HepG2 (cell line): ENCODE results near the gene TRMU. TPM values are rescaled to one million over a fixed set of nuclear protein-coding genes. Genes with fewer than 3 reads are reported as not detected.

Experiments
- ATAC-seq: fragments of 200-7000 bp; cut with Tn5 transposase; 3 replicates; pipeline ENCODE4 v1.9.1; 2020; ENCODE audit warnings: mild to moderate bottlenecking, moderate library complexity
- BruUV-seq: library from RNA; stranded (reverse); fragments of 400-500 nt; replicated peaks from 2 replicates; lab custom pipeline; 2021; lab: Mats Ljungman, UMichigan
- CTCF ChIA-PET: fragments of 300-600 bp; formaldehyde crosslinking; extraction: SDS; loops from one replicate; lab custom pipeline; 2021; ENCODE audit warnings: low total read pairs, inconsistent platforms, low intra/inter-chr PET ratio; lab: Yijun Ruan, JAX
- POLR2A ChIA-PET: fragments of 350-600 bp; sonication (Branson Sonifier 250); formaldehyde crosslinking; loops from one replicate; lab custom pipeline; 2020; ENCODE audit warnings: antibody characterized with exemption, inconsistent platforms; lab: Yijun Ruan, JAX
- DNase-seq: peaks from one replicate; pipeline ENCODE4 v3.0.0-alpha.2; 2015; ENCODE audit warnings: low spot score
- FAIRE-seq: peaks from 3 replicates; lab custom pipeline; 2011; peaks lifted over from hg19 to GRCh38; lab: Jason Lieb, UNC
- H2AFZ ChIP-seq: one replicate; pipeline ENCODE4 v1.6.1; 2011; ENCODE audit warnings: low read length, inconsistent platforms
- H3K27ac ChIP-seq: fragments of 300-600 bp; 3 replicates; pipeline ENCODE4 v1.8.0; 2011; ENCODE audit warnings: mixed run types, mild to moderate bottlenecking, mixed read lengths, low read length, inconsistent platforms; ENCODE audit not compliant: insufficient read depth; ENCODE audit errors: extremely low read length
- H3K27me3 ChIP-seq, 2 experiments: fragments of 200-600 bp in 1 of 2; 2 replicates in 1 of 2; 3 replicates in 1 of 2; pipeline versions ENCODE4 v1.6.0 to v1.8.0; 2011; ENCODE audit warnings: low read length in 2 of 2, mild to moderate bottlenecking in 2 of 2, moderate library complexity in 2 of 2, inconsistent platforms in 1 of 2; ENCODE audit not compliant: insufficient read depth in 2 of 2, control insufficient read depth in 1 of 2
- H3K36me3 ChIP-seq, 2 experiments: fragments of 200-600 bp in 1 of 2; replicated peaks in 1 of 2; 2 replicates in 1 of 2; 3 replicates in 1 of 2; pipeline versions ENCODE4 v1.5.1 to v1.8.0; 2011; ENCODE audit warnings: low read length in 2 of 2, inconsistent platforms in 1 of 2; ENCODE audit not compliant: insufficient read depth in 2 of 2, control insufficient read depth in 1 of 2
- H3K4me1 ChIP-seq: 2 replicates; pipeline ENCODE4 v1.5.1; 2012; ENCODE audit warnings: low read length, inconsistent platforms; ENCODE audit not compliant: insufficient read depth
- H3K4me2 ChIP-seq: 2 replicates; pipeline ENCODE4 v1.6.0; 2011; ENCODE audit warnings: low read depth, low read length, inconsistent platforms
- H3K4me3 ChIP-seq, 3 experiments: fragments of 200-600 bp in 1 of 3; sonication (generic), shearing (Covaris generic) in 1 of 3; replicated peaks in 1 of 3; 2 replicates each; pipeline ENCODE4 v1.5.1; 2011 to 2016; ENCODE audit warnings: low read length in 3 of 3, inconsistent platforms in 2 of 3, low read depth in 2 of 3, mild to moderate bottlenecking in 2 of 3, control low read depth in 1 of 3, mixed read lengths in 1 of 3; ENCODE audit not compliant: insufficient read depth in 1 of 3
- H3K79me2 ChIP-seq: one replicate; pipeline ENCODE4 v1.6.1; 2011; ENCODE audit warnings: low read length, inconsistent platforms; ENCODE audit not compliant: insufficient read depth
- H3K9ac ChIP-seq: 2 replicates; pipeline ENCODE4 v1.6.0; 2011; ENCODE audit warnings: mild to moderate bottlenecking, low read depth, low read length, inconsistent platforms; ENCODE audit not compliant: insufficient read depth
- H3K9me3 ChIP-seq: 2 replicates; pipeline ENCODE4 v1.5.1; 2012; ENCODE audit warnings: mild to moderate bottlenecking, low read length
- H4K20me1 ChIP-seq: 2 replicates; pipeline ENCODE4 v1.6.0; 2011; ENCODE audit warnings: inconsistent platforms, mild to moderate bottlenecking, low read length, moderate library complexity; ENCODE audit not compliant: insufficient read depth
- IRF2 ChIP-seq: IDR thresholded peaks from 2 replicates; pipeline ENCODE4 v1.6.1; 2018; ENCODE audit warnings: missing genetic modification reagents, missing compliant biosample characterization
- NAIF1 ChIP-seq: sonication (generic); formaldehyde crosslinking; IDR thresholded peaks from 2 replicates; pipeline ENCODE4 v1.5.0; 2020; ENCODE audit warnings: mild to moderate bottlenecking, missing genetic modification reagents, borderline replicate concordance
- NFYB ChIP-seq: sonication (generic); formaldehyde crosslinking; IDR thresholded peaks from 2 replicates; pipeline ENCODE4 v1.4.0; 2020; ENCODE audit warnings: missing genetic modification reagents
- NONO ChIP-seq, 2 experiments: fragments of 450-650 bp in 1 of 2; sonication (generic) in 1 of 2; formaldehyde crosslinking in 1 of 2; IDR thresholded peaks in 1 of 2; conservative IDR thresholded peaks in 1 of 2; 2 replicates each; pipeline versions ENCODE4 v1.6.1 to v1.8.0; 2017 to 2022; ENCODE audit warnings: mild to moderate bottlenecking in 1 of 2, missing genetic modification reagents in 1 of 2, moderate library complexity in 1 of 2
- NR1H2 ChIP-seq: sonication (generic); formaldehyde crosslinking; IDR thresholded peaks from 2 replicates; pipeline ENCODE4 v1.8.1; 2022; ENCODE audit warnings: low read depth, missing genetic modification reagents, borderline replicate concordance
- NR2C2 ChIP-seq: sonication (generic); formaldehyde crosslinking; IDR thresholded peaks from 2 replicates; pipeline ENCODE4 v1.4.0; 2020; ENCODE audit warnings: missing genetic modification reagents, mild to moderate bottlenecking, moderate library complexity, borderline replicate concordance
- SMAD1 ChIP-seq: sonication (generic); formaldehyde crosslinking; IDR thresholded peaks from 2 replicates; pipeline ENCODE4 v1.4.0; 2020; ENCODE audit warnings: missing genetic modification reagents, low read depth, mild to moderate bottlenecking, borderline replicate concordance
- SMAD3 ChIP-seq: sonication (generic); formaldehyde crosslinking; IDR thresholded peaks from 2 replicates; pipeline ENCODE4 v1.4.0; 2020; ENCODE audit warnings: missing genetic modification reagents
- TFE3 ChIP-seq: IDR thresholded peaks from 2 replicates; pipeline ENCODE4 v1.6.1; 2016
- THAP11 ChIP-seq: IDR thresholded peaks from 2 replicates; pipeline ENCODE4 v1.6.1; 2016; ENCODE audit warnings: missing biosample characterization, missing genetic modification reagents
- ZKSCAN1 ChIP-seq: fragments of 150-350 bp; IDR thresholded peaks from 2 replicates; pipeline ENCODE4 v1.6.1; 2014; ENCODE audit warnings: low read length
- ZNF282 ChIP-seq: fragments of 450-650 bp; IDR thresholded peaks from 2 replicates; pipeline ENCODE4 v1.6.1; 2018; ENCODE audit not compliant: partially characterized antibody
- ZNF451 ChIP-seq: sonication (generic); formaldehyde crosslinking; IDR thresholded peaks from 2 replicates; pipeline ENCODE4 v1.5.0; 2020; ENCODE audit warnings: mild to moderate bottlenecking, missing genetic modification reagents
- ZNF557 ChIP-seq: sonication (generic); formaldehyde crosslinking; IDR thresholded peaks from 2 replicates; pipeline ENCODE4 v1.4.0; 2020; ENCODE audit warnings: missing genetic modification reagents
- ZSCAN9 ChIP-seq: IDR thresholded peaks from 2 replicates; pipeline ENCODE4 v1.6.1; 2016; ENCODE audit warnings: borderline replicate concordance
- WGBS: methylation state at CpG from one replicate; pipeline ENCODE4 v1.1.6; 2017; ENCODE audit warnings: low lambda C conversion rate; 5-methylcytosine and 5-hydroxymethylcytosine counted together
- in situ Hi-C: cut with HindIII; loops from 2 replicates; pipeline ENCODE4 v1.10.0; 2017; ENCODE audit warnings: low pct_unique_long_range_greater_than_20kb; ENCODE audit not compliant: extremely low pct_ligation_motif_present
- intact Hi-C: fragments of 100-400 bp; cut with micrococcal nuclease; formaldehyde crosslinking; loops from one replicate; pipeline ENCODE4 v1.10.0; 2022; ENCODE audit not compliant: unreplicated experiment
- polyA plus RNA-seq, 8 experiments: library from polyadenylated mRNA; depleted of rRNA in 3 of 8; stranded (reverse) in 7 of 8; unstranded in 1 of 8; fragments of >200 nt; fragmentation: Illumina TruSeq in 4 of 8; extraction: Trizol in 4 of 8; gene quantifications; 2 replicates each; pipeline versions ENCODE4 v1.2.1 to v1.2.3, GENCODE V29; 2011 to 2016; ENCODE audit warnings: low read depth in 4 of 8, missing spikeins in 1 of 8, mixed read lengths in 1 of 8; ENCODE audit not compliant: insufficient read depth in 1 of 8
- total RNA-seq, 5 experiments: library from RNA; depleted of rRNA; stranded (reverse); fragments of >200 nt; fragmentation: Illumina TruSeq; extraction: Trizol; gene quantifications; 2 replicates each; pipeline ENCODE4 v1.2.3, GENCODE V29; 2016; ENCODE audit warnings: low read depth in 1 of 5
- TF ChIP-seq, protein P1 (sequence below): sonication (generic); formaldehyde crosslinking; IDR thresholded peaks from 2 replicates; pipeline ENCODE4 v1.4.0; 2020; ENCODE audit warnings: missing genetic modification reagents, mild to moderate bottlenecking, borderline replicate concordance

The TRMU gene
- total and polyA plus RNA-seq, 2 of the 13 experiments (the other 11 are each of a cell fraction or from before 2014, with no cell fraction given), result 31.0 to 50.2 TPM

DNA sequence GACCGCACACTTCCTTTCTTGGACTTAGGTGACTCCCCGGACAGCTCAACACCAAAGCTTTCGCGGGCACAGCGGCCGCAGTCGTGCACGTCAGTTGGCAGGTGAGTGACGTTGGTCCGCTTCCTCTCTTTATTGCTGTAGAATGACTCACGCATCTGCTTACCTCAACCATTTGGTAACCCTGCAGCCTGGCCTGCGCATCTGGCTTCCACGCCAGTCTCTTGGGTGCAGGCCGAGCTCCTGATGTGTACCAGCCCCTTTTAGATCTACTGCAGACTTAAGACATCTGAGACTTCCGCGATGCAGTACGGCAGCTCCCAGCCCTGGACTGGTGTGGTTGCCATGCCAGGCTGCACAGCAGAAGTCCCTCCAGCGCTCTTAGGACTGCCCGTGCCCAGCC is 12.4 kb upstream of the TRMU start:
- CTCF ChIA-PET, result no interaction called here
- H3K36me3 ChIP-seq, result peaks cover 12 to 76% of the 10 kb centered on the region in 2 experiments
- H3K9ac ChIP-seq, result no peak overlapping the region
- POLR2A ChIA-PET, result no interaction called here
- intact Hi-C loops, result no loop called here
- no peak overlapping the region for H3K27ac ChIP-seq
- no peak overlapping the region for H2AFZ ChIP-seq
- ATAC-seq (no peak), FAIRE-seq (no peak), DNase-seq (no peak)
- H3K9me3 ChIP-seq, result no peaks in the 10 kb centered on the region
- TF ChIP-seq TFE3 (CRISPR knock-in tag), result no peak
- no peaks in the 10 kb centered on the region for H4K20me1 ChIP-seq
- 98% methylated on average over 14 of the region's 19 CpGs for WGBS
- no peaks in the 10 kb centered on the region for H3K4me1 ChIP-seq
- H3K4me2 ChIP-seq, result no peak overlapping the region
- H3K4me3 ChIP-seq, result no peak overlapping the region
- no peaks in the 10 kb centered on the region for H3K79me2 ChIP-seq
- BruUV-seq, result no TSS peak
- in situ Hi-C loops, result no loop called here
- H3K27me3 ChIP-seq, result no peaks in the 10 kb centered on the region

- CTCF ChIA-PET, result no interaction called here
- H3K9ac ChIP-seq, result no peak overlapping the region
- no peaks in the 10 kb centered on the region for H3K4me1 ChIP-seq
- no peaks in the 10 kb centered on the region for H3K79me2 ChIP-seq
- no peaks in the 10 kb centered on the region for H3K27me3 ChIP-seq
- no peak overlapping the region for H2AFZ ChIP-seq
- BruUV-seq, result no TSS peak
- no peaks in the 10 kb centered on the region for H4K20me1 ChIP-seq
- no peak for DNase-seq
- in situ Hi-C loops (no loop called here), intact Hi-C loops (no loop called here)
- peaks cover 22 to 79% of the 10 kb centered on the region in 2 experiments for H3K36me3 ChIP-seq
- POLR2A ChIA-PET, result no interaction called here
- no peaks in the 10 kb centered on the region for H3K9me3 ChIP-seq
- FAIRE-seq, result no peak
- ATAC-seq, result no peak
- H3K4me2 ChIP-seq, result no peak overlapping the region
- no peak overlapping the region for H3K4me3 ChIP-seq
- H3K27ac ChIP-seq, result no peak overlapping the region
- over 99% methylated on average over 17 of the region's 23 CpGs for WGBS
- TF ChIP-seq IRF2 (no peak), NAIF1 (CRISPR knock-in tag) (no peak), NR1H2 (CRISPR knock-in tag) (no peak), ZKSCAN1 (no peak), SMAD1 (CRISPR knock-in tag) (no peak), NFYB (CRISPR knock-in tag) (no peak), ZNF557 (CRISPR knock-in tag) (no peak), SMAD3 (CRISPR knock-in tag) (no peak), NONO (IDR thresholded peaks at IDR 0.05) (no peak), NONO (CRISPR knock-in tag; conservative IDR thresholded peaks at IDR 0.05) (no peak), ZSCAN9 (CRISPR knock-in tag) (no peak), NR2C2 (CRISPR knock-in tag) (no peak), THAP11 (no peak), ZNF282 (no peak), ZNF451 (CRISPR knock-in tag) (no peak)
- TF ChIP-seq, protein P1, sequence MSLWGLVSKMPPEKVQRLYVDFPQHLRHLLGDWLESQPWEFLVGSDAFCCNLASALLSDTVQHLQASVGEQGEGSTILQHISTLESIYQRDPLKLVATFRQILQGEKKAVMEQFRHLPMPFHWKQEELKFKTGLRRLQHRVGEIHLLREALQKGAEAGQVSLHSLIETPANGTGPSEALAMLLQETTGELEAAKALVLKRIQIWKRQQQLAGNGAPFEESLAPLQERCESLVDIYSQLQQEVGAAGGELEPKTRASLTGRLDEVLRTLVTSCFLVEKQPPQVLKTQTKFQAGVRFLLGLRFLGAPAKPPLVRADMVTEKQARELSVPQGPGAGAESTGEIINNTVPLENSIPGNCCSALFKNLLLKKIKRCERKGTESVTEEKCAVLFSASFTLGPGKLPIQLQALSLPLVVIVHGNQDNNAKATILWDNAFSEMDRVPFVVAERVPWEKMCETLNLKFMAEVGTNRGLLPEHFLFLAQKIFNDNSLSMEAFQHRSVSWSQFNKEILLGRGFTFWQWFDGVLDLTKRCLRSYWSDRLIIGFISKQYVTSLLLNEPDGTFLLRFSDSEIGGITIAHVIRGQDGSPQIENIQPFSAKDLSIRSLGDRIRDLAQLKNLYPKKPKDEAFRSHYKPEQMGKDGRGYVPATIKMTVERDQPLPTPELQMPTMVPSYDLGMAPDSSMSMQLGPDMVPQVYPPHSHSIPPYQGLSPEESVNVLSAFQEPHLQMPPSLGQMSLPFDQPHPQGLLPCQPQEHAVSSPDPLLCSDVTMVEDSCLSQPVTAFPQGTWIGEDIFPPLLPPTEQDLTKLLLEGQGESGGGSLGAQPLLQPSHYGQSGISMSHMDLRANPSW (CRISPR knock-in tag), result no peak
These were observed 9.3 kb upstream of the TRMU start for GRCh38 chr22:46326066-46326680.
